Measurements from ENCODE around the gene ARPIN. TPM values are rescaled to one million over a fixed set of nuclear protein-coding genes. Genes with fewer than 3 reads are reported as not detected.
"Not testable (repeated sequence)": the region's sequence is repeated elsewhere in the genome, so short reads cannot be mapped to it uniquely, and the experiment has no call there.

Gene ARPIN
- total RNA-seq, 1 donor from 2014 or later, result 10.5 TPM

GRCh38 chr15:89946681-89947299 is 34.0 kb upstream of the ARPIN start:
- no peak overlapping the region for H3K4me3 ChIP-seq (ENCODE audit: low read depth, low read length)
- H3K36me3 ChIP-seq (ENCODE audit: control insufficient read depth, insufficient read depth, low read length), result no peaks in the 10 kb centered on the region
- TF ChIP-seq CTCF (IDR thresholded peaks at IDR 0.05; ENCODE audit: insufficient read depth, low read length, poor library complexity, severe bottlenecking), result no peak
- H3K27me3 ChIP-seq (ENCODE audit: control insufficient read depth, insufficient read depth, low read length), result no peaks in the 10 kb centered on the region
- no peak for DNase-seq (ENCODE audit: low read depth)

GRCh38 chr15:89943721-89944120 is 31.0 kb upstream of the ARPIN start:
- not testable (repeated sequence) for H3K27me3 ChIP-seq (ENCODE audit: control insufficient read depth, insufficient read depth, low read length); H3K4me3 ChIP-seq (ENCODE audit: low read depth, low read length); H3K36me3 ChIP-seq (ENCODE audit: control insufficient read depth, insufficient read depth, low read length); DNase-seq (ENCODE audit: low read depth)

GRCh38 chr15:89939910-89940309 is 27.2 kb upstream of the ARPIN start:
- Histone ChIP-seq H3K4me3 (ENCODE audit: low read depth, low read length) (no peak overlapping the region), H3K36me3 (ENCODE audit: control insufficient read depth, insufficient read depth, low read length) (no peaks in the 10 kb centered on the region), H3K27me3 (ENCODE audit: control insufficient read depth, insufficient read depth, low read length) (no peaks in the 10 kb centered on the region)
- no peak for DNase-seq (ENCODE audit: low read depth)
- no peak for TF ChIP-seq CTCF (IDR thresholded peaks at IDR 0.05; ENCODE audit: insufficient read depth, low read length, poor library complexity, severe bottlenecking)

- H3K36me3 ChIP-seq (ENCODE audit: control insufficient read depth, insufficient read depth, low read length); DNase-seq (ENCODE audit: low read depth); H3K27me3 ChIP-seq (ENCODE audit: control insufficient read depth, insufficient read depth, low read length); H3K4me3 ChIP-seq (ENCODE audit: low read depth, low read length): not testable (repeated sequence)
Observed at GRCh38 chr15:89939377-89939776, 26.6 kb upstream of the ARPIN start.

- Histone ChIP-seq H3K36me3 (ENCODE audit: control insufficient read depth, insufficient read depth, low read length) (no peaks in the 10 kb centered on the region), H3K27me3 (ENCODE audit: control insufficient read depth, insufficient read depth, low read length) (peaks cover 2% of the 10 kb centered on the region), H3K4me3 (ENCODE audit: low read depth, low read length) (no peak overlapping the region)
- DNase-seq (ENCODE audit: low read depth), result no peak
- no peak for TF ChIP-seq CTCF (IDR thresholded peaks at IDR 0.05; ENCODE audit: insufficient read depth, low read length, poor library complexity, severe bottlenecking)
Observed at GRCh38 chr15:89937365-89938350, 24.9 kb upstream of the ARPIN start.

- TF ChIP-seq CTCF (IDR thresholded peaks at IDR 0.05; ENCODE audit: insufficient read depth, low read length, poor library complexity, severe bottlenecking), result no peak
- H3K27me3 ChIP-seq (ENCODE audit: control insufficient read depth, insufficient read depth, low read length), result peaks cover 2% of the 10 kb centered on the region
- no peak overlapping the region for H3K4me3 ChIP-seq (ENCODE audit: low read depth, low read length)
- no peak for DNase-seq (ENCODE audit: low read depth)
- no peaks in the 10 kb centered on the region for H3K36me3 ChIP-seq (ENCODE audit: control insufficient read depth, insufficient read depth, low read length)
Observed at GRCh38 chr15:89936786-89937265, 24.1 kb upstream of the ARPIN start.
